ACC112 (cell line): ENCODE results near the gene MYO1H.

ENCODE experiments used
- H2AFZ ChIP-seq: fragments of 200-600 bp; sonication (generic); one replicate; pipeline ENCODE4 v1.6.0; 2017; ENCODE audit warnings: antibody characterized with exemption, low read length; ENCODE audit not compliant: unreplicated experiment
- H3K27ac ChIP-seq: fragments of 200-600 bp; sonication (generic); 2 replicates; pipeline ENCODE4 v1.5.1; 2014; ENCODE audit warnings: low read depth, mild to moderate bottlenecking, antibody characterized with exemption, low read length, moderate library complexity
- H3K27me3 ChIP-seq: fragments of 200-600 bp; sonication (generic); 2 replicates; pipeline ENCODE4 v1.6.1; 2014; ENCODE audit warnings: mild to moderate bottlenecking, antibody characterized with exemption, low read length, moderate library complexity, mixed read lengths; ENCODE audit not compliant: insufficient read depth
- H3K36me3 ChIP-seq: fragments of 200-600 bp; sonication (generic); 2 replicates; pipeline ENCODE4 v1.6.1; 2016; ENCODE audit warnings: mild to moderate bottlenecking, antibody characterized with exemption, low read length, moderate library complexity, mixed read lengths; ENCODE audit not compliant: insufficient read depth
- H3K4me1 ChIP-seq: fragments of 200-600 bp; sonication (generic); one replicate; pipeline ENCODE4 v1.6.1; 2016; ENCODE audit warnings: low read length, mixed read lengths; ENCODE audit not compliant: insufficient read depth, unreplicated experiment, control insufficient read depth
- H3K4me3 ChIP-seq: fragments of 200-600 bp; sonication (generic); 2 replicates; pipeline ENCODE4 v1.5.1; 2014; ENCODE audit warnings: mild to moderate bottlenecking, low read depth, low read length
- H3K79me2 ChIP-seq: fragments of 200-600 bp; sonication (generic); one replicate; pipeline ENCODE4 v1.6.0; 2016; ENCODE audit warnings: low read length; ENCODE audit not compliant: control insufficient read depth, unreplicated experiment, insufficient read depth

The MYO1H gene

DNA sequence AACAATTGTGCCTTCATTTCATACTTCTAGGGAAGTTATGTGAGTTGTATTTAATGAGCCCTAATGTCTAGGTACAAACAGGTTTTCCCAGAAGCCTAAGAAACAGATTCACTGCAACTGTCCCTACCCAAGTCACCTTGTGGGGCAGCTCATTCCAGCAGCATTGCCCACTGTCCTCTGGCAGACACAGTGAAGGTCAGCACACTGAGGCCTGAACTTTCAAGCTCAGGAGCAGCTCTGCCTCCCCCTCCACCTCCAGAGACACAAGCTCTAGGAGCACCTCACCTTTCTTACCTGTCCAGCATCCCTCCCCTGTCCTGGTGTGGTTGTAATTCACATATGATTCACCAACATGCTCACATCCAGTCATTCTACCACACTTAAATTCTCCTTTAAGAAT, 145.4 kb downstream of the MYO1H start:
- Histone ChIP-seq H2AFZ (no peak overlapping the region), H3K36me3 (peaks cover 22% of the 10 kb centered on the region), H3K4me1 (no peaks in the 10 kb centered on the region), H3K79me2 (no peaks in the 10 kb centered on the region), H3K27ac (no peak overlapping the region), H3K4me3 (no peak overlapping the region), H3K27me3 (no peaks in the 10 kb centered on the region)

- Histone ChIP-seq H3K27me3 (no peaks in the 10 kb centered on the region), H2AFZ (no peak overlapping the region), H3K79me2 (no peaks in the 10 kb centered on the region), H3K27ac (no peak overlapping the region), H3K36me3 (peaks cover 22% of the 10 kb centered on the region), H3K4me3 (no peak overlapping the region), H3K4me1 (no peaks in the 10 kb centered on the region)
Observed at GRCh38 chr12:109493938-109494337, 146.2 kb downstream of the MYO1H start.

DNA sequence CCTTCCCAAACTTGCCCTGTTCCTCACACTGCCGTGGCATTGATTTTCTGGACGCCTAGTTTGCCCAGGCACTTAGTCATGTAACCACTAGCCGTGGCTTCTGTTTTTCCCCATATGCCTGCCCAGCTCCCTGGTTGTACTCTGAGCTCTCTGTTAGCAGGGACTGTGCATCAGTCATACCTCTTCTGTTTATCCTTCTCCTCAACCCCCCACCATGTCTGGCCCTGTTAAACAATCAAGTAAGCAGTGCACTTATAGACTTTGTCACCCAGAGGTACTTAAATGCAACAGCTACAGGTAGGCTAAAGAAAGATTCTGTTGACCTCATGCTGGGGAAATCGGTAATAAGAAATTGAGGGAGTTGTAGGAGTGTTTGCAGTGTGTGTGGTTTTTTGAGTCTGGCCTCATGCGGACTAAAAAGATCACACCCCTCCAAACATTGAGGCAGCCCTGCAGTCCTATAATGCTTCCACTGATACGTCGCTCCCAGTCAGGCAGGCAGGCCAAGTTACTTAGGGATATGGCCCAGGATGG, 146.7 kb downstream of the MYO1H start:
- Histone ChIP-seq H3K4me1 (no peaks in the 10 kb centered on the region), H3K4me3 (no peak overlapping the region), H2AFZ (no peak overlapping the region), H3K36me3 (peaks cover 22% of the 10 kb centered on the region), H3K27me3 (no peaks in the 10 kb centered on the region), H3K79me2 (no peaks in the 10 kb centered on the region), H3K27ac (no peak overlapping the region)

DNA sequence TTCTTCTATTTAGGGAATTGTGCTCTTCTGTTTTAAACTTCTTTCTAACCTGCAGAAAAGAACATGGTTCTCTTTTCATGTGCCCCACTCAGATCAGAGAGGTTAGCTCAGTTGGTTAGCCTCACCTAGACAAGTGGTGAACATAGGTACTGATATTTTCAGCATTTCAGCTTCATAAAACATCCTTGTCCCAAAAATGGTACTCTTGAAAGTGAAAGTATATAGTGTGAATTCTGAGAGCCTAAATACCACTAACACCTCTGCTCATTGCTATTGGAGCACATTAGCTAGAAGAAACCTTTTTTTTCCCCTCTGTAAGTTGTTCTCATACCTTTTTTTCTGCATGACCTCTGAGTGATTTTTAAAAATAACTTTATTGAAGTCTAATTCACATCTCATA, 147.3 kb downstream of the MYO1H start:
- no peak overlapping the region for H2AFZ ChIP-seq
- no peaks in the 10 kb centered on the region for H3K27me3 ChIP-seq
- peaks cover 22% of the 10 kb centered on the region for H3K36me3 ChIP-seq
- H3K4me1 ChIP-seq: no peaks in the 10 kb centered on the region
- no peaks in the 10 kb centered on the region for H3K79me2 ChIP-seq
- H3K4me3 ChIP-seq: no peak overlapping the region
- no peak overlapping the region for H3K27ac ChIP-seq

DNA sequence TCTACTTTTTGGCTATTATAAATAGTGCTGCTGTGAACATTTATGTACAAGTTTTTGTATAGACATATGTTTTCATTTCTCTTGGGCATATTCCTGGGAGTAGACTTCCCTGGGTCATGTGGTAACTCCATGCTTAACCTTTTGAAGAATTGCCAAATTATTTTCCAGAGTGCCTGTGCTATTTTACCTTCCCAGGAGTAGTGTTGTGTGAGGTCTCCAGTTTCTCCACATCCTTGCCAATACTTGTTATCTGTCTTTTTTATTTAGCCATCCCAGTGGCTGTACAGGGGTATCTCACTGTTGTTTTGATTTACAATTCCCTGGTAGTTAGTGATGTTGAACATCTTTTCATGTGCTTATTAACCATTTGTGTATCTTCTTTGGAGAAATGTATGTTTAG, 148.6 kb downstream of the MYO1H start:
- H3K79me2 ChIP-seq: no peaks in the 10 kb centered on the region
- H3K36me3 ChIP-seq: peaks cover 18% of the 10 kb centered on the region
- H2AFZ ChIP-seq: no peak overlapping the region
- H3K27ac ChIP-seq: no peak overlapping the region
- no peak overlapping the region for H3K4me3 ChIP-seq
- H3K4me1 ChIP-seq: no peaks in the 10 kb centered on the region
- H3K27me3 ChIP-seq: no peaks in the 10 kb centered on the region

- Histone ChIP-seq H3K79me2 (no peaks in the 10 kb centered on the region), H3K27ac (no peak overlapping the region), H2AFZ (no peak overlapping the region), H3K4me3 (no peak overlapping the region), H3K4me1 (no peaks in the 10 kb centered on the region), H3K27me3 (no peaks in the 10 kb centered on the region), H3K36me3 (peaks cover 13% of the 10 kb centered on the region)
Observed at GRCh38 chr12:109497675-109498074, 150.0 kb downstream of the MYO1H start.
